Retinal pigment epithelial cell (primary cell): ENCODE measurements around the gene CFHR1.
A peak's percentile ranks its signal among the peaks of the same experiment; 100 is the strongest.

Experiments used
- DNase-seq: peaks from one replicate; pipeline ENCODE4 v3.0.0-alpha.2; 2010; ENCODE audit warnings: low read depth
- H3K4me3 ChIP-seq: 2 replicates; pipeline ENCODE4 v1.5.1; 2011; ENCODE audit warnings: mild to moderate bottlenecking, low read length, control low read depth, moderate library complexity
- TF ChIP-seq, protein P1 (sequence below): conservative IDR thresholded peaks from 2 replicates; pipeline ENCODE4 v1.5.1; 2011; ENCODE audit warnings: low read depth, low read length, control low read depth, inconsistent platforms

Gene CFHR1

DNA sequence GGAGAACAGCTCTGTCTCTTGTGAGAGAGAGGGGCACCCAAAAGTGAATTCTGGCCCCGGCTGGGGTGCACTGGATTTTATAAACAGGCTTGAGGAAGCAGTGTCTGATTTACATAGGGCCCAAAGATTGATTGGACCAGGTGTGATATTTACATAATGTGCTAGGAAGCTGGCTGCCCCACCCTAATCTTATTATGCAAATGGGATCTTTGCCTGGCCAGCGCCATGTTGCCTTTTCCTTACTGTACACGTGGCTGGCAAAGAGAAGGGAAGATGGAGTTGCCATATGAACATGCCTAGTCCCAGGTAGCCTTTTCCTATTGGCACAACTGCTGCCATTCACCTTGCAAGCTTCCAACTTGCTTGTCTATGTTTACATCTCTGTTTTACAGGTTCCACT, 39.3 kb downstream of the CFHR1 start:
- H3K4me3 ChIP-seq: no peak overlapping the region
- TF ChIP-seq, protein P1, sequence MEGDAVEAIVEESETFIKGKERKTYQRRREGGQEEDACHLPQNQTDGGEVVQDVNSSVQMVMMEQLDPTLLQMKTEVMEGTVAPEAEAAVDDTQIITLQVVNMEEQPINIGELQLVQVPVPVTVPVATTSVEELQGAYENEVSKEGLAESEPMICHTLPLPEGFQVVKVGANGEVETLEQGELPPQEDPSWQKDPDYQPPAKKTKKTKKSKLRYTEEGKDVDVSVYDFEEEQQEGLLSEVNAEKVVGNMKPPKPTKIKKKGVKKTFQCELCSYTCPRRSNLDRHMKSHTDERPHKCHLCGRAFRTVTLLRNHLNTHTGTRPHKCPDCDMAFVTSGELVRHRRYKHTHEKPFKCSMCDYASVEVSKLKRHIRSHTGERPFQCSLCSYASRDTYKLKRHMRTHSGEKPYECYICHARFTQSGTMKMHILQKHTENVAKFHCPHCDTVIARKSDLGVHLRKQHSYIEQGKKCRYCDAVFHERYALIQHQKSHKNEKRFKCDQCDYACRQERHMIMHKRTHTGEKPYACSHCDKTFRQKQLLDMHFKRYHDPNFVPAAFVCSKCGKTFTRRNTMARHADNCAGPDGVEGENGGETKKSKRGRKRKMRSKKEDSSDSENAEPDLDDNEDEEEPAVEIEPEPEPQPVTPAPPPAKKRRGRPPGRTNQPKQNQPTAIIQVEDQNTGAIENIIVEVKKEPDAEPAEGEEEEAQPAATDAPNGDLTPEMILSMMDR: no peak
- DNase-seq: no peak

DNA sequence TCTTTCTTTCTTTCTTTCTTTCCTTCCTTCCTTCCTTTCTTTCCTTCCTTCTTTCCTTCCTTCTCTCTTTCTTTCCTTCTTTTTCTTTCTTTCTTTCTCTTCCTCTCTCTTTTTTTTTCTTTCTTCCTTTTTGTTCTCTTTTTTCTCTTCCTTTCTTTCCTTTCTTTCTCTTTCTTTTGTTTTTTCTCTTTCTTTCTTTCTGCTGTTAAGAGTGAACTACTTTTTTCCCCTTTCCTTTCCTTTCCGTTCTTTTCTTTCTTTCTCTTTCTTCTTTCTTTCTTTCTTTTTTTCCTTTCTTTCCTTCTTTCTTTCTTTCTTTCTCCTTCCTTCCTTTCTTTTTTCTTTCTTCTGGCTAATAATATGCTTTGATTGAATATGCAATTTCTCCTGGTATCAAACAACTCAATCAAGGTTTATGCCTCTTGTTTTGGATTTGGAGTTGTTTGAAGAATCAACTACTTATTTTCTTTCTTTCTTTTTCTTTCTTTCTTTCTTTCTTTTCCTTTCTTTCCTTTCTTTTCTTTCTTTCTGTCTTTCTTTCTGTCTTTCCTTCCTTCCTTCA, 40.9 kb downstream of the CFHR1 start:
- no peak overlapping the region for H3K4me3 ChIP-seq
- TF ChIP-seq, protein P1: no peak
- DNase-seq: no peak

DNA sequence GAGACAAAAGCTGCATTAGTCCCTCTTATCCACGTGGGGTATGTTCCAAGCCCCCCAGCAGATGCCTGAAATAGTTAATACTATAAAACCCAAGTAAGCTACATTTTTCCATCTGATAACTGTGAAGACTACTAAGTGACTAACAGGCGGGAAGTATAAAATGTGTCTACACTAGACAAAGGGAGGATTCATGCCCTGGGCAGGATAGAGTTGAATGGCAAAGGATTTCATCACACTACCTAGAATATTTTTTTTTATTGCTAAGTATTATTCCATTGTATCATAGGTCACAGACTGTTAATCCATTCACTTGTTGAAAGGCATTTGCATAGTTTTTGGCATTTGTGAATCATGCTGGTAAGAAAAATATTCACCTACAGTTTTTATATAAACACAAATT, 41.9 kb downstream of the CFHR1 start:
- no peak for DNase-seq
- TF ChIP-seq, protein P1: no peak

DNA sequence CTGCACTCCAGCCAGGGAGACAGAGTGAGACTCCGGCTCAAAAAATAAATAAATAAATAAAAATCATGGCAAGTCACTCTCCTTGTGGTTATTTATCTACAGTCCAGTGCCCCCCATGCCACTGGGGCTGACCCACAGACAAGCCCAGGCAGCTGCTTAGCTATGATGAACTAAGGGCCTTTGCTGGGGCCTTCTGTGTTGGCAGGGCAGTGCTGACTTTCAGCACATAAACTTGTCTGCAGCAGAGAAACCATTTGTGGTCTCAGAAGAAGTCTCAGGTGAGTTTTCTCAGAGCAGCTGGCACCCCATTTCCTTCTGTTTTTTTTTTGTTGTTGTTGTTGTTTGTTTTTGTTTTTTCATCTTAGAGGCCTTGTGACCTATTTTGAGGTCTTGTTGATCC, 47.4 kb downstream of the CFHR1 start:
- H3K4me3 ChIP-seq: no peak overlapping the region
- TF ChIP-seq, protein P1: no peak
- no peak for DNase-seq

More for the DNA sequence above, 41.9 kb downstream of the CFHR1 start:
- H3K4me3 ChIP-seq: no peak overlapping the region

DNA sequence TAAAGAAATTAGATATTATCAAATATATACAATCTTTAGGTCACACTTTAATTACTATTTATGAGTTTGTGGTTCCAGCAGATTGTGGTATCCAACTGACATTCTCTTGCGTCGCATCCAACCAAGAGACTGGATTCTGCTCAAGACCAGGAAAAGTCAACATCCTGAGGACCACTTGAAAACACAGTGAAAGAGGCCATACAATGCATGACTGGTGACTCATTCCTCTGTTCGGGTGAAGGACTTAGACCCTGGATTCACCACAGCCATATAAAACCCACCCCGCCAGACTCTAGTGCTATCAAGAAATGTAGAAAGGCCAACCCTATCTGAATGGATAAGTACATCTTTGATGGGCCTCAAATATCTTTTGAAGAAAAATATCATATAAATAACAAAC, 53.9 kb downstream of the CFHR1 start:
- TF ChIP-seq, protein P1: no peak
- H3K4me3 ChIP-seq: no peak overlapping the region
- no peak for DNase-seq

DNA sequence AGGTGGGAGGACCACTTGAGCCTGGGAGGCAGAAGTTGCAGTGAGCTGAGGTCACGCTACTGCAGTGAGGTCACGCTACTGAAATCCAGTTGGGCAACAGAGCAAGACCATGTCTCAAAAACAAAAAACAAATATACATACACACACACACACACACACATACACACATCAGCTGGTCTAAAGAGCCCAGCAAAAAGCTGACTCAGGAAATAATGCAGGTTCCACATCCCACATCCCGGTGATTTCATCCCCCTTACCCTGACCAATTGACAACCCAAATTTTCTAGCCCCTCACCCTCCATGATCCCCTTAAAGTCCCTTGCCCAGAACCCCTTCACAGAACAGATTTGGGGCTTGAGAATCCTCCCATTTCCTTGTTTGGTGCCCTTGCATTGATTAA, 56.4 kb downstream of the CFHR1 start:
- TF ChIP-seq, protein P1: no peak

DNA sequence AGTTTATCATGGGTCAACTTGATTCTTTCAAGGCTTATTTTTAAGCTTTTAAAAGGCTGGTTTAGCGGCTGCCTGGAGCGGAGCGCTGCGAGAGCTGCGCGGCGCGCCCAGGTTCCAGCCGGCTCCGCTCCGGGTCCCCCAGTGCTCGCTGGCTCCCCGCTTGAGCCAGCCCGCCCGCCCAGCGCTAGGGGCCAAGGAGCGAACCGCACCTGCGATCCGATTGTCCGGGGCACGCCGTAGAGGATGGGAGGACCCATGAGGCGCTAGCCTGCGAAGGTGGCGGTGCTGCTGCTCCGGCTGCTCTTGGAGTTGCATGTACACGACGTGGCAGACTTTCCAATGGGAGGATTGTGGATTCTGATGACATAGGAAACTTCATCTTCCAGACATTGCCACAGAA, 58.4 kb downstream of the CFHR1 start:
- peak; percentile 13 for DNase-seq
- H3K4me3 ChIP-seq: peak overlapping the region; percentile 61
- TF ChIP-seq, protein P1: peak; percentile 16

More for the DNA sequence above, 56.4 kb downstream of the CFHR1 start:
- no peak overlapping the region for H3K4me3 ChIP-seq
- no peak for DNase-seq
